ENCODE measurements around the gene NFASC. TPM values are rescaled to one million over a fixed set of nuclear protein-coding genes. Genes with fewer than 3 reads are reported as not detected.

Gene NFASC
- polyA plus RNA-seq, 3 donors = 0.08 TPM; not detected in 2

GRCh38 chr1:204889681-204890383 is 19.2 kb downstream of the NFASC start:
- Histone ChIP-seq H4K20me1 (ENCODE audit: insufficient read depth, low read length) (no peaks in the 10 kb centered on the region), H3K4me1 (ENCODE audit: control insufficient read depth in 1 of 2, insufficient read depth in 2 of 2, low read length in 2 of 2) (no peaks in the 10 kb centered on the region), H2AFZ (ENCODE audit: insufficient read depth, low read depth, low read length, poor library complexity, severe bottlenecking) (no peak overlapping the region), H3K79me2 (ENCODE audit: insufficient read depth, low read length) (no peaks in the 10 kb centered on the region), H3K4me2 (replicated peaks; ENCODE audit: extremely low read depth, low read length, poor library complexity, severe bottlenecking) (no peak overlapping the region), H3K9ac (ENCODE audit: insufficient read depth, low read length, poor library complexity, severe bottlenecking) (no peak overlapping the region), H3K4me3 (replicated peaks in 1 of 3; ENCODE audit: low read depth in 2 of 3, low read length in 3 of 3) (no peak overlapping the region), H3K9me3 (replicated peaks in 1 of 2; ENCODE audit: control insufficient read depth in 1 of 2, insufficient read depth in 1 of 2, low read length in 2 of 2) (no peaks in the 10 kb centered on the region), H3K36me3 (replicated peaks in 1 of 2; ENCODE audit: control insufficient read depth in 1 of 2, insufficient read depth in 2 of 2, low read length in 2 of 2) (no peaks in the 10 kb centered on the region), H3K27ac (ENCODE audit: low read depth in 1 of 2, low read length in 2 of 2) (no peak overlapping the region), H3K27me3 (ENCODE audit: control insufficient read depth in 2 of 2, insufficient read depth in 2 of 2, low read length in 2 of 2) (peaks cover 10 to 16% of the 10 kb centered on the region in 2 donors)
- H3K27me3 Mint-ChIP-seq (ENCODE audit: low read depth in 3 of 3) = peaks cover 9 to 30% (median 21%) of the 10 kb centered on the region in 3 donors
- no peak for TF ChIP-seq CTCF (IDR thresholded peaks at IDR 0.05)
- no peak overlapping the region for H3K27ac Mint-ChIP-seq
- peaks cover 0 to 4% (median 1%) of the 10 kb centered on the region in 7 donors for H3K9me3 Mint-ChIP-seq
- H3K36me3 Mint-ChIP-seq = no peaks in the 10 kb centered on the region
- intact Hi-C loops (cut with micrococcal nuclease) = no loop called here
- DNase-seq = no peak
- no peaks in the 10 kb centered on the region for H3K4me1 Mint-ChIP-seq
- peak overlapping the region in 1 of 2 donors; percentile 2 for H3K4me3 Mint-ChIP-seq
- WGBS (ENCODE audit: insufficient coverage) = 56% methylated on average over 3 of the region's 8 CpGs

GRCh38 chr1:204891860-204892259 is 21.2 kb downstream of the NFASC start:
- H3K27me3 Mint-ChIP-seq (ENCODE audit: low read depth in 3 of 3) = peaks cover 11 to 33% (median 24%) of the 10 kb centered on the region in 3 donors
- Histone ChIP-seq H3K9me3 (replicated peaks in 1 of 2; ENCODE audit: control insufficient read depth in 1 of 2, insufficient read depth in 1 of 2, low read length in 2 of 2) (no peaks in the 10 kb centered on the region), H3K4me1 (ENCODE audit: control insufficient read depth in 1 of 2, insufficient read depth in 2 of 2, low read length in 2 of 2) (no peaks in the 10 kb centered on the region), H3K9ac (ENCODE audit: insufficient read depth, low read length, poor library complexity, severe bottlenecking) (no peak overlapping the region), H3K4me2 (replicated peaks; ENCODE audit: extremely low read depth, low read length, poor library complexity, severe bottlenecking) (no peak overlapping the region), H3K27me3 (ENCODE audit: control insufficient read depth in 2 of 2, insufficient read depth in 2 of 2, low read length in 2 of 2) (peaks cover 10 to 19% of the 10 kb centered on the region in 2 donors), H4K20me1 (ENCODE audit: insufficient read depth, low read length) (no peaks in the 10 kb centered on the region), H3K27ac (ENCODE audit: low read depth in 1 of 2, low read length in 2 of 2) (no peak overlapping the region), H3K79me2 (ENCODE audit: insufficient read depth, low read length) (no peaks in the 10 kb centered on the region), H3K36me3 (replicated peaks in 1 of 2; ENCODE audit: control insufficient read depth in 1 of 2, insufficient read depth in 2 of 2, low read length in 2 of 2) (no peaks in the 10 kb centered on the region), H2AFZ (ENCODE audit: insufficient read depth, low read depth, low read length, poor library complexity, severe bottlenecking) (no peak overlapping the region), H3K4me3 (replicated peaks in 1 of 3; ENCODE audit: low read depth in 2 of 3, low read length in 3 of 3) (no peak overlapping the region)
- no peak overlapping the region for H3K27ac Mint-ChIP-seq
- 10% methylated on average over 1 of the region's 3 CpGs for WGBS (ENCODE audit: insufficient coverage)
- no peaks in the 10 kb centered on the region for H3K36me3 Mint-ChIP-seq
- no peak for TF ChIP-seq CTCF (IDR thresholded peaks at IDR 0.05)
- no peak for DNase-seq
- intact Hi-C loops (cut with micrococcal nuclease) = no loop called here
- H3K4me3 Mint-ChIP-seq = no peak overlapping the region
- H3K9me3 Mint-ChIP-seq = peaks cover 0 to 4% (median 1%) of the 10 kb centered on the region in 7 donors
- no peaks in the 10 kb centered on the region for H3K4me1 Mint-ChIP-seq

Measured in CD14-positive monocyte (primary cell).